ENCODE results near the gene MED17. TPM values are rescaled to one million over a fixed set of nuclear protein-coding genes. Genes with fewer than 3 reads are reported as not detected.

The MED17 gene
- total and polyA plus RNA-seq, 4 donors = 9.2 to 56.8 (median 20.4) TPM

GRCh38 chr11:93741094-93741881 is 42.8 kb upstream of the MED17 start, which contains the start of the genes C11orf54 and TAF1D:
TSS of gene C11orf54 (plus strand) at chr11:93741672. CDS start at chr11:93747394, 5,722 bp downstream.
TSS of gene TAF1D (minus strand) at chr11:93741495. CDS start at chr11:93739304, 2,191 bp downstream.
- WGBS, 2 donors = 0% methylated on average over 65 of the region's 65 CpGs
- peaks cover 7 to 19% (median 12%) of the 10 kb centered on the region in 5 donors for H3K4me1 ChIP-seq (ENCODE audit: control insufficient read depth in 5 of 5, insufficient read depth in 5 of 5, low read length in 5 of 5)

DNA sequence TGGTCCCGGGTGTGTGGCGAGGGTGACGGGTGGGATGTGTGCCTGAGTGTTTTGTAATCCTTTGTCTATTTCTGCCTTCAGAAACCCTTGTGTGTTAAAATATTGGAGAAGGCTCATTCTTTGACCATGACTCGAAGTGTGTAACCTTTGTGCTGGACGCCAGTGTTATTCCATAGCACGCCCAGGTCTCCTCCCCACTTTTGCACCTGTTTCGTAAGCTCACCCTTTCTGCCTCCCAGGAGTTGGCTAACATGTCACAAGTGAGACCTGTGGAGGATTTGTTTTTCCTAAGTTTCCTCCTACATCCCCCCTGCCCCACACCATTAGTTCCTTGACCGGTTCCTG is 42.2 kb upstream of the MED17 start:
- no peak for DNase-seq
- WGBS, 2 donors = 0% methylated on average over 8 of the region's 8 CpGs
- peak; percentile 31 for ATAC-seq (ENCODE audit: insufficient read depth, low FRiP score)
- Histone ChIP-seq H3K27ac (ENCODE audit: low read depth in 1 of 2, low read length in 1 of 2) (peak overlapping the region; percentile 97), H3K36me3 (ENCODE audit: control insufficient read depth in 4 of 4, insufficient read depth in 4 of 4, low read length in 4 of 4) (peaks cover 4 to 31% (median 16%) of the 10 kb centered on the region in 4 donors), H3K4me1 (ENCODE audit: control insufficient read depth in 5 of 5, insufficient read depth in 5 of 5, low read length in 5 of 5) (peaks cover 7 to 19% (median 13%) of the 10 kb centered on the region in 5 donors), H3K9me3 (ENCODE audit: control insufficient read depth in 4 of 4, insufficient read depth in 3 of 4, low read length in 3 of 4) (no peaks in the 10 kb centered on the region), H3K4me3 (peak overlapping the region; percentile 66), H3K9ac (ENCODE audit: insufficient read depth in 1 of 2, low read length in 2 of 2) (peak overlapping the region; percentile 92 to 97), H3K27me3 (ENCODE audit: control insufficient read depth in 3 of 3, insufficient read depth in 3 of 3, low read length in 2 of 3) (no peaks in the 10 kb centered on the region)
- TF ChIP-seq, protein P1, sequence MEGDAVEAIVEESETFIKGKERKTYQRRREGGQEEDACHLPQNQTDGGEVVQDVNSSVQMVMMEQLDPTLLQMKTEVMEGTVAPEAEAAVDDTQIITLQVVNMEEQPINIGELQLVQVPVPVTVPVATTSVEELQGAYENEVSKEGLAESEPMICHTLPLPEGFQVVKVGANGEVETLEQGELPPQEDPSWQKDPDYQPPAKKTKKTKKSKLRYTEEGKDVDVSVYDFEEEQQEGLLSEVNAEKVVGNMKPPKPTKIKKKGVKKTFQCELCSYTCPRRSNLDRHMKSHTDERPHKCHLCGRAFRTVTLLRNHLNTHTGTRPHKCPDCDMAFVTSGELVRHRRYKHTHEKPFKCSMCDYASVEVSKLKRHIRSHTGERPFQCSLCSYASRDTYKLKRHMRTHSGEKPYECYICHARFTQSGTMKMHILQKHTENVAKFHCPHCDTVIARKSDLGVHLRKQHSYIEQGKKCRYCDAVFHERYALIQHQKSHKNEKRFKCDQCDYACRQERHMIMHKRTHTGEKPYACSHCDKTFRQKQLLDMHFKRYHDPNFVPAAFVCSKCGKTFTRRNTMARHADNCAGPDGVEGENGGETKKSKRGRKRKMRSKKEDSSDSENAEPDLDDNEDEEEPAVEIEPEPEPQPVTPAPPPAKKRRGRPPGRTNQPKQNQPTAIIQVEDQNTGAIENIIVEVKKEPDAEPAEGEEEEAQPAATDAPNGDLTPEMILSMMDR (IDR thresholded peaks at IDR 0.05; ENCODE audit: control extremely low read depth, extremely low read depth) = no peak

More at GRCh38 chr11:93741094-93741881, 42.8 kb upstream of the MED17 start, which contains the start of the genes C11orf54 and TAF1D:
- ATAC-seq (ENCODE audit: insufficient read depth, low FRiP score) (peak; percentile 96), DNase-seq (peak; percentile 98 to 99 (median 99))
- Histone ChIP-seq H3K4me3 (peak within 1 kb of the TSS; percentile 87), H3K9ac (ENCODE audit: insufficient read depth in 1 of 2, low read length in 2 of 2) (peak within 1 kb of the TSS; percentile 92 to 97), H3K27ac (ENCODE audit: low read depth in 1 of 2, low read length in 1 of 2) (peak within 1 kb of the TSS; percentile 97), H3K36me3 (ENCODE audit: control insufficient read depth in 4 of 4, insufficient read depth in 4 of 4, low read length in 4 of 4) (peaks cover 4 to 36% (median 19%) of the 10 kb centered on the region in 4 donors), H3K9me3 (ENCODE audit: control insufficient read depth in 4 of 4, insufficient read depth in 3 of 4, low read length in 3 of 4) (no peaks in the 10 kb centered on the region), H3K27me3 (ENCODE audit: control insufficient read depth in 3 of 3, insufficient read depth in 3 of 3, low read length in 2 of 3) (no peaks in the 10 kb centered on the region)
- TF ChIP-seq, protein P1 (IDR thresholded peaks at IDR 0.05; ENCODE audit: control extremely low read depth, extremely low read depth) = no peak

- DNase-seq = no peak
- 93 to 94% methylated on average over 23 of the region's 23 CpGs for WGBS, 2 donors
- no peak for ATAC-seq (ENCODE audit: insufficient read depth, low FRiP score)
- no peak overlapping the region for H3K27ac ChIP-seq (ENCODE audit: low read depth in 1 of 2, low read length in 1 of 2)
- no peak overlapping the region for H3K4me3 ChIP-seq
- no peak overlapping the region for H3K9ac ChIP-seq (ENCODE audit: insufficient read depth in 1 of 2, low read length in 2 of 2)
- no peaks in the 10 kb centered on the region for H3K27me3 ChIP-seq (ENCODE audit: control insufficient read depth in 3 of 3, insufficient read depth in 3 of 3, low read length in 2 of 3)
- H3K9me3 ChIP-seq (ENCODE audit: control insufficient read depth in 4 of 4, insufficient read depth in 3 of 4, low read length in 3 of 4) = no peaks in the 10 kb centered on the region
- H3K36me3 ChIP-seq (ENCODE audit: control insufficient read depth in 4 of 4, insufficient read depth in 4 of 4, low read length in 4 of 4) = peaks cover 3 to 17% (median 5%) of the 10 kb centered on the region in 4 donors
- TF ChIP-seq, protein P1 (IDR thresholded peaks at IDR 0.05; ENCODE audit: control extremely low read depth, extremely low read depth) = no peak
- peaks cover 7 to 19% (median 9%) of the 10 kb centered on the region in 5 donors for H3K4me1 ChIP-seq (ENCODE audit: control insufficient read depth in 5 of 5, insufficient read depth in 5 of 5, low read length in 5 of 5)
Observed at GRCh38 chr11:93743291-93743690, 40.8 kb upstream of the MED17 start.

Data from lung (tissue), 12 donors.